ENCODE data around the gene TTC7B.

GRCh38 chr14:90499121-90499520 is 317.1 kb downstream of the TTC7B start:
- TF ChIP-seq CTCF (IDR thresholded peaks at IDR 0.05) (no peak), POLR2A (IDR thresholded peaks at IDR 0.05) (no peak), POLR2AphosphoS5 (IDR thresholded peaks at IDR 0.05) (no peak)
